GM20000 (cell line): ENCODE data around the gene GPC6.

ENCODE experiments used
- DNase-seq: peaks from one replicate; pipeline ENCODE4 v3.0.0; 2012; ENCODE audit warnings: low spot score
- TF ChIP-seq, protein P1 (sequence below): IDR thresholded peaks from 2 replicates; pipeline ENCODE4 v1.5.1; 2012; ENCODE audit warnings: mild to moderate bottlenecking, control low read depth; ENCODE audit errors: extremely low read depth, missing control alignments

GPC6 gene

DNA sequence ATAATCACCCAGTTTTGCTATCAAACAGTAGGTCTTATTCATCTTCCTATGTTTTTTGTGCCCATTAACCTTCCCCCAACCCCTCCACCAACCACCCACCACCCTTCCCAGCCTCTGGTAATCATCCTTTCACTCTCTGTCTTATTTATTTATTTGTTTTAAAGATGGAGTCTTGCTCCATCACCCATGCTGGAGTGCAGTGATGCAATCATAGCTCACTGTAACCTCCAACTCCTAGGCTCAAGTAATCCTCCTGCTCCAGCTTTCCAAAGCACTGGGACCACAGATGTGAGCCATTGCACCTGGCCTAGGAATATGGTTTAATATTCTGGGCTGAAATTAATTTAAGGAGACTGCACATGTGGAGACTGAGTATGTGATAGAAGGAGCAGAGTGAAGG is 527.0 kb downstream of the GPC6 start:
- TF ChIP-seq, protein P1, sequence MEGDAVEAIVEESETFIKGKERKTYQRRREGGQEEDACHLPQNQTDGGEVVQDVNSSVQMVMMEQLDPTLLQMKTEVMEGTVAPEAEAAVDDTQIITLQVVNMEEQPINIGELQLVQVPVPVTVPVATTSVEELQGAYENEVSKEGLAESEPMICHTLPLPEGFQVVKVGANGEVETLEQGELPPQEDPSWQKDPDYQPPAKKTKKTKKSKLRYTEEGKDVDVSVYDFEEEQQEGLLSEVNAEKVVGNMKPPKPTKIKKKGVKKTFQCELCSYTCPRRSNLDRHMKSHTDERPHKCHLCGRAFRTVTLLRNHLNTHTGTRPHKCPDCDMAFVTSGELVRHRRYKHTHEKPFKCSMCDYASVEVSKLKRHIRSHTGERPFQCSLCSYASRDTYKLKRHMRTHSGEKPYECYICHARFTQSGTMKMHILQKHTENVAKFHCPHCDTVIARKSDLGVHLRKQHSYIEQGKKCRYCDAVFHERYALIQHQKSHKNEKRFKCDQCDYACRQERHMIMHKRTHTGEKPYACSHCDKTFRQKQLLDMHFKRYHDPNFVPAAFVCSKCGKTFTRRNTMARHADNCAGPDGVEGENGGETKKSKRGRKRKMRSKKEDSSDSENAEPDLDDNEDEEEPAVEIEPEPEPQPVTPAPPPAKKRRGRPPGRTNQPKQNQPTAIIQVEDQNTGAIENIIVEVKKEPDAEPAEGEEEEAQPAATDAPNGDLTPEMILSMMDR, result no peak
- no peak for DNase-seq

DNA sequence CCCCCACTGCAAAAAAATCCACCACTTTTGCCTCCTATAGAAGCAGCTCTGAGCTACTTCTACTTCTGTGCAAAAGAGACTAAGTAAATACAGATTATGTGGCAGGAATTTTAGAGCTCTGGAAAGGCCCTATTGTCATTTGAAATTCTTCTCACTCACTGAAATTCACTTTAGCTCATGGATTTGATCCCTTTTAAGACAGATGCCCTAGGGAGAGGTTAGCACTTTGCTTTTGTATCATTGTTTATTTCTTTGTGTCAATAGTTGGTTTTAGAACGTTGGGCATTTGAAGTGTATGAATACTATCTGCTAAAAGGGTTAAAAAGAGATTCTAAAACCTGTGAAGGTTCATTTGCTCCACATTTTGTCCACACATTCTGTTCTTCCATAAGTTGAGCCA is 528.7 kb downstream of the GPC6 start:
- no peak for DNase-seq
- TF ChIP-seq, protein P1, result no peak

DNA sequence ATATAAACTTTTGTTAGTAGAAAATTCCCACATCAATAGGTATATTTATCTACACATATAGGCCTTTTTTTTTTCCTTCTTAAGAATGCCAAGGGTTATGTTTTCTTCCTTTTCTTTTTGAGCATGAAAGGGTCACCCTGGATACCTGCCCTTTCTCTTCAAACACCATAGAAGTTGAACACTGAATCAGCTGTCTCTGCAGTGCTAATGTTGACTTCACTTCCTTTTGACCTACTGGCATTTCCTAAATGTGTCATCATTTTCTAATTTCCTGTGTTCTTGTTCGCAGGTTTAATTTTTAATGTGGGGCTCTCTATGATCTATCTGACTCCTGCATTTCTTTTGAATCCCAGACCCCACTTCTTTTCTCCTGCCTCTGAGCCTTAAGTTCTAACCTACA is 532.0 kb downstream of the GPC6 start:
- TF ChIP-seq, protein P1, result no peak
- DNase-seq, result no peak

DNA sequence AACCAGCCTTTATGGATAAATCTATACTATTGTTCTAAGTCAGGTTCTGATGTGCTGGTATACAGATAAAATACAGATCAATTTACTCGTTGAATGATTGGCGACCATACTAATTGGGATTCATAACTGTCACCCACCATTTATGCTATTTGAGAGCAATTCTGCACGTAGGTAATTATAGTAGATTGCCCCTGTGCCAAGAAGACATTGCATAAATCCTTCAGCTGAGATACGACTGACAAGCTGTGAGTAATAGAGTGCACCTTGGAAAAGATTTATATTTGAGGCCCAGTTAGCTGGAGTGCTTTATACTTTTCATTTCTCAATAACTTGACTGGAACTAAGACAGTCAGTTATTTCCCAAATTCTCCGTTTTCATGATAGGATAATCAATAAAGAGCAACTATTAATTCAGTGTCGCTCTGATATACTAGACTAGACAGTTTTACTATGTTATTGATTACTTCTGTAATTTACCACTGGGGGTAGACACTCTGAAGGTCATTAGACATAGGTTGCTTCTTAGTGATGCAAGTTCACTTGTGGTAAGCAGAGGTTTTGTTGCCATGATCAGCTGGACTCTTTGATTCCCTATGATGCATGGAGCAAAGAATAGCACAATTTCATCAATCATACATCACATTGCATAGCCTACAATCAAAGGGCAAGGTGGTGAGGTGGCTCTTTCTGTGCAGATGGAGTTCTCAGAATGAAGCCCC is 536.3 kb downstream of the GPC6 start:
- TF ChIP-seq, protein P1, result no peak
- no peak for DNase-seq

DNA sequence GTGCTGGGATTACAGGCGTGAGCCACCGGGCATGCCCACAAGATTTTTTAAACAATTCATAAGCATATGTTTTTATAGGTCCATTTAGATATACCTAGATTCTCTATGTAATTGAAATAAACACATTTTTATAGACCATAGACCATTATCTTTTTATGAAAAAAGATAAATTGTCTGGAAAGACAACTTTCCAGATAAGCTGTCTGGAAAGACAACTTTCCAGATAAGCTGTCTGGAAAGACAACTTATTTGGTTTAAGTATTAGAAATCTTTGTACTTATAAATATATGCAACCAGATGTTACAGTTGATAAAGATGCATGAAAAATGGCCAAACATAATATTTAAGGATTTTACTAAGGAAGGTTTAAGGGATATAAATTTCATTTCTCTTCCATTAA is 538.5 kb downstream of the GPC6 start:
- no peak for DNase-seq
- TF ChIP-seq, protein P1, result no peak

DNA sequence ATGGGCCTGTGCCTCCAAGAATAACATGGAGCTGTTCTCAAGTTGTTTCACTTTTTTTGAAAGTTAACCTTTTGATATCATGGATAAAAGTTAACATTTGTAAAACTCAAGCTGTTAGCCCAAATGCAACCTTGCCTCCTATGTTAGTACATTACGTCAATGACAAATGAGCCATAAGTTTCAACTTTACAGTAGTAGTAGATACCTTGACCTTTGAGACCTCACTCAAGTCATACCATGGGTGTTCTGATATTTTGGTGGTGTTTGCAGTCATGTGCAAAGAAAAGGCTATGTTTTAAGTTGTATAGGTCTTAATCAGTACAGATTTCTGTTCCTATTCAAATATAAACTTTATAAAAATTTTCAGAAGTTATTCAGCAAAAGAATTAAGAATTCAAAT is 539.2 kb downstream of the GPC6 start:
- TF ChIP-seq, protein P1, result no peak
- no peak for DNase-seq

DNA sequence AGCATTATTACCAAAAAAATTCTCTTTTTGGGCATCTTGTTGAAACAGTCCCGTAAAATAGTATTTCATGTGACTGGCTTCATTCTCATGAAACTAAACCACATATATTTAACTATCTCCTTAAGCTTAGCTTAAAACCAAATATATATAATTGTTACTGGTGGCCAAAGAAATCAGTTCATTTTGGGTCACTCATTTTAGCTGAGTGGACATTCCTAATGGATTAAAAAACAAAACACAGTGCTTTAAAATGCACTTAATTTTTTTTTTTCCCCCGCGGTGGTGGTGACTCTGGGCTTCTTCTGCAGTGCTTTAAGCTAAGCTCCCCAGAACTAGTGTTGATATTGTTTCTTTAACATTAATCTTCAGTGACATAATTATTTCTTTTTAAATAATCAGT is 540.1 kb downstream of the GPC6 start:
- DNase-seq, result no peak
- TF ChIP-seq, protein P1, result no peak
